Measurements from ENCODE around the gene MTHFD1. TPM values are rescaled to one million over a fixed set of nuclear protein-coding genes. Genes with fewer than 3 reads are reported as not detected.

The MTHFD1 gene
- polyA plus RNA-seq, 1 of the 3 experiments (the other 2 are of a cell fraction), result 31.0 TPM

- ChIA-PET POLR2A (no interaction called here), CTCF (interaction anchor here (1.7 kb wide), 1 partner anchor 23 kb away, joined by 6 read pairs; no protein-coding TSS in a partner anchor)
- Histone ChIP-seq H3K4me3 (ENCODE audit: low read depth in 2 of 2, low read length in 1 of 2) (no peak overlapping the region), H3F3A (replicated peaks; ENCODE audit: insufficient read depth) (no peaks in the 10 kb centered on the region), H3K9me3 (no peaks in the 10 kb centered on the region), H2AFZ (ENCODE audit: low read depth) (no peak overlapping the region), H3K9ac (no peak overlapping the region), H3K27ac (ENCODE audit: low read depth in 2 of 2, low read length in 1 of 2) (no peak overlapping the region), H3K4me2 (no peak overlapping the region), H3K36me3 (replicated peaks in 1 of 2; ENCODE audit: control insufficient read depth in 1 of 2, insufficient read depth in 2 of 2, low read length in 1 of 2) (peaks cover 5 to 11% of the 10 kb centered on the region in 2 experiments), H3K9me2 (no peaks in the 10 kb centered on the region), H4K20me1 (ENCODE audit: insufficient read depth) (no peaks in the 10 kb centered on the region), H3K79me2 (ENCODE audit: insufficient read depth) (peaks cover 8% of the 10 kb centered on the region; the same call in 1 of the 2 replicates), H3K27me3 (ENCODE audit: insufficient read depth) (no peaks in the 10 kb centered on the region), H3K4me1 (ENCODE audit: control insufficient read depth in 1 of 2, insufficient read depth in 2 of 2, low read depth in 1 of 2, low read length in 1 of 2) (no peaks in the 10 kb centered on the region)
- WGBS (ENCODE audit: low lambda C conversion rate), result 97% methylated on average over 2 of the region's 2 CpGs
- no peak for TF ChIP-seq NFIC (IDR thresholded peaks at IDR 0.05; ENCODE audit: borderline replicate concordance)
- TF ChIP-seq SIN3A (IDR thresholded peaks at IDR 0.05; ENCODE audit: borderline replicate concordance, low read depth, low read length), result no peak
- no peak for TF ChIP-seq MAX (IDR thresholded peaks at IDR 0.05; ENCODE audit: low read depth)
- no peak for TF ChIP-seq SMC3 (IDR thresholded peaks at IDR 0.05; ENCODE audit: low read depth, low read length)
- TF ChIP-seq TAF1 (IDR thresholded peaks at IDR 0.05; ENCODE audit: borderline replicate concordance, low read depth, low read length), result no peak
- no peak for TF ChIP-seq EZH2phosphoT487 (IDR thresholded peaks at IDR 0.05; ENCODE audit: borderline replicate concordance, low read depth)
- no peak for TF ChIP-seq REST (IDR thresholded peaks at IDR 0.05; ENCODE audit: low read depth, low read length)
- TF ChIP-seq RFX5 (IDR thresholded peaks at IDR 0.05; ENCODE audit: low read length), result no peak
- no peak for DNase-seq
Observed at GRCh38 chr14:64407329-64407728, 19.2 kb downstream of the MTHFD1 start.

GRCh38 chr14:64409126-64409920, 21.2 kb downstream of the MTHFD1 start:
- H3K9ac ChIP-seq, result no peak overlapping the region
- 94% methylated on average over 7 of the region's 7 CpGs for WGBS (ENCODE audit: low lambda C conversion rate)
- CTCF ChIA-PET, result interaction anchor here (2.9 kb wide), 1 partner anchor 21 kb away, joined by 16 read pairs; no protein-coding TSS in a partner anchor
- TF ChIP-seq RCOR1 (IDR thresholded peaks at IDR 0.05; ENCODE audit: low read length), result no peak
- TF ChIP-seq TCF12 (IDR thresholded peaks at IDR 0.05), result no peak
- no peak for TF ChIP-seq RFX5 (IDR thresholded peaks at IDR 0.05; ENCODE audit: low read length)
- no peak for TF ChIP-seq REST (IDR thresholded peaks at IDR 0.05; ENCODE audit: low read depth, low read length)
- no peak for TF ChIP-seq CTCF (IDR thresholded peaks at IDR 0.05)
- TF ChIP-seq YY1 (IDR thresholded peaks at IDR 0.05; ENCODE audit: low read depth), result no peak
- TF ChIP-seq POLR2AphosphoS5 (IDR thresholded peaks at IDR 0.05; ENCODE audit: low read depth, low read length), result no peak
- no peak for TF ChIP-seq CHD2 (IDR thresholded peaks at IDR 0.05; ENCODE audit: low read length, partially characterized antibody)
- no peak for TF ChIP-seq JUND (IDR thresholded peaks at IDR 0.05)
- no peak for TF ChIP-seq TEAD4 (IDR thresholded peaks at IDR 0.05; ENCODE audit: borderline replicate concordance, insufficient read depth)
- no peak for TF ChIP-seq SMC3 (IDR thresholded peaks at IDR 0.05; ENCODE audit: low read depth, low read length)
- TF ChIP-seq GATA2 (CRISPR knock-in tag; IDR thresholded peaks at IDR 0.05), result no peak

More at GRCh38 chr14:64409126-64409920, 21.2 kb downstream of the MTHFD1 start:
- Histone ChIP-seq H3K27me3 (ENCODE audit: insufficient read depth) (no peaks in the 10 kb centered on the region), H3K4me3 (ENCODE audit: low read depth in 2 of 2, low read length in 1 of 2) (no peak overlapping the region), H3K9me3 (no peaks in the 10 kb centered on the region), H3K36me3 (replicated peaks in 1 of 2; ENCODE audit: control insufficient read depth in 1 of 2, insufficient read depth in 2 of 2, low read length in 1 of 2) (peaks cover 8 to 17% of the 10 kb centered on the region in 2 experiments), H3K27ac (ENCODE audit: low read depth in 2 of 2, low read length in 1 of 2) (no peak overlapping the region), H3K4me2 (no peak overlapping the region), H3F3A (replicated peaks; ENCODE audit: insufficient read depth) (no peaks in the 10 kb centered on the region), H3K79me2 (ENCODE audit: insufficient read depth) (peaks cover 3% of the 10 kb centered on the region; the same call in 1 of the 2 replicates), H3K9me2 (no peaks in the 10 kb centered on the region), H2AFZ (ENCODE audit: low read depth) (no peak overlapping the region), H4K20me1 (ENCODE audit: insufficient read depth) (no peaks in the 10 kb centered on the region), H3K4me1 (ENCODE audit: control insufficient read depth in 1 of 2, insufficient read depth in 2 of 2, low read depth in 1 of 2, low read length in 1 of 2) (no peaks in the 10 kb centered on the region)
- no peak for DNase-seq
- POLR2A ChIA-PET, result no interaction called here

All from SK-N-SH (cell line).